Breast epithelium (tissue), 3 donors: Measurements from ENCODE around the gene GLB1L2.

Experiments used
- CTCF ChIP-seq, 3 donors: fragments of 450-650 bp; IDR thresholded peaks; one replicate each; pipeline ENCODE4 v1.5.1; 2016 to 2017; ENCODE audit warnings: antibody characterized with exemption in 3 of 3, mild to moderate bottlenecking in 3 of 3, moderate library complexity in 3 of 3
- POLR2A ChIP-seq: fragments of 450-650 bp; IDR thresholded peaks from one replicate; pipeline ENCODE4 v1.6.1; 2016; ENCODE audit warnings: antibody characterized with exemption, mild to moderate bottlenecking, moderate library complexity
- POLR2AphosphoS5 ChIP-seq, 3 donors: sonication (generic); formaldehyde crosslinking; IDR thresholded peaks; one replicate each; pipeline ENCODE4 v1.6.1; 2017; ENCODE audit warnings: antibody characterized with exemption in 3 of 3

- TF ChIP-seq CTCF (IDR thresholded peaks at IDR 0.05) (no peak), POLR2AphosphoS5 (IDR thresholded peaks at IDR 0.05) (no peak), POLR2A (no peak)
Observed at GRCh38 chr11:134373591-134374052, 41.8 kb downstream of the GLB1L2 start.
